SU-DHL-6 (cell line): Measurements from ENCODE around the gene FXYD3.
"Not testable (repeated sequence)": the region's sequence is repeated elsewhere in the genome, so short reads cannot be mapped to it uniquely, and the experiment has no call there.

Experiments
- H2AFZ ChIP-seq: fragments of 200-600 bp; sonication (generic); 2 replicates; pipeline ENCODE4 v1.6.1; 2014; ENCODE audit warnings: low read depth, mild to moderate bottlenecking, moderate library complexity, mixed read lengths, antibody characterized with exemption, low read length; ENCODE audit not compliant: severe bottlenecking
- H3F3A ChIP-seq: fragments of 200-600 bp; shearing (Covaris generic); 2 replicates; pipeline ENCODE4 v1.6.0; 2016; ENCODE audit warnings: antibody characterized with exemption, mild to moderate bottlenecking; ENCODE audit not compliant: insufficient read depth
- H3K27ac ChIP-seq: fragments of 200-600 bp; sonication (generic); 2 replicates; pipeline ENCODE4 v1.5.1; 2016; ENCODE audit warnings: low read depth, mild to moderate bottlenecking, low read length, moderate library complexity, mixed read lengths
- H3K27me3 ChIP-seq: fragments of 200-600 bp; sonication (generic), shearing (Covaris generic); 2 replicates; pipeline ENCODE4 v1.6.0; 2014; ENCODE audit warnings: mild to moderate bottlenecking, low read length
- H3K36me3 ChIP-seq: fragments of 200-600 bp; sonication (generic); 2 replicates; pipeline ENCODE4 v1.6.1; 2014; ENCODE audit warnings: mild to moderate bottlenecking, low read length, mixed read lengths
- H3K4me2 ChIP-seq: fragments of 300-600, 200-600 bp; shearing (Covaris generic), sonication (generic); 2 replicates; pipeline ENCODE4 v1.6.0; 2014; ENCODE audit warnings: low read length, low read depth, mild to moderate bottlenecking; ENCODE audit not compliant: poor library complexity, severe bottlenecking
- H3K4me3 ChIP-seq: fragments of 200-600 bp; sonication (generic); 2 replicates; pipeline ENCODE4 v1.5.1; 2014; ENCODE audit warnings: antibody characterized with exemption, low read length, mild to moderate bottlenecking, mixed read lengths; ENCODE audit not compliant: insufficient read depth, poor library complexity, severe bottlenecking
- H3K79me2 ChIP-seq: fragments of 200-600 bp; sonication (generic); 2 replicates; pipeline ENCODE4 v1.6.1; 2014; ENCODE audit warnings: mild to moderate bottlenecking, low read length, moderate library complexity; ENCODE audit not compliant: insufficient read depth
- H3K9ac ChIP-seq: fragments of 200-600 bp; sonication (generic); 2 replicates; pipeline ENCODE4 v1.7.0; 2014; ENCODE audit warnings: mild to moderate bottlenecking, low read length
- H3K9me2 ChIP-seq: fragments of 200-600 bp; sonication (generic); replicated peaks from 2 replicates; pipeline ENCODE4 v1.6.1; 2014; ENCODE audit warnings: low read length; ENCODE audit not compliant: insufficient read depth
- H3K9me3 ChIP-seq: fragments of 200-600 bp; sonication (generic); 2 replicates; pipeline ENCODE4 v1.6.1; 2014; ENCODE audit warnings: low read length, mixed read lengths; ENCODE audit not compliant: insufficient read depth
- H4K20me1 ChIP-seq: fragments of 200-600 bp; sonication (generic); 2 replicates; pipeline ENCODE4 v1.6.1; 2014; ENCODE audit warnings: low read depth, mild to moderate bottlenecking, antibody characterized with exemption, low read length, moderate library complexity, mixed read lengths
- CTCF ChIP-seq: fragments of 200-600 bp; sonication (generic); IDR thresholded peaks from one replicate; pipeline ENCODE4 v1.5.1; 2017; ENCODE audit warnings: antibody characterized with exemption, mild to moderate bottlenecking, low read length, moderate library complexity; ENCODE audit not compliant: insufficient read depth, poor library complexity, severe bottlenecking
- EZH2phosphoT487 ChIP-seq: fragments of 200-600 bp; sonication (generic), shearing (Covaris generic); conservative IDR thresholded peaks from 2 replicates; pipeline ENCODE4 v1.6.1; 2018; ENCODE audit warnings: mild to moderate bottlenecking, antibody characterized with exemption, low read length, moderate library complexity, mixed read lengths

FXYD3 gene

GRCh38 chr19:35126624-35126959 is 11.0 kb downstream of the FXYD3 start:
- H3K9me2 ChIP-seq = no peaks in the 10 kb centered on the region
- H3K27ac ChIP-seq = no peak overlapping the region
- no peak for TF ChIP-seq CTCF
- TF ChIP-seq EZH2phosphoT487 = no peak
- H2AFZ ChIP-seq = no peak overlapping the region
- H3K4me3 ChIP-seq = no peak overlapping the region
- no peak overlapping the region for H3K4me2 ChIP-seq
- H3K27me3 ChIP-seq = no peaks in the 10 kb centered on the region
- H3K9ac ChIP-seq = no peak overlapping the region
- H3K9me3 ChIP-seq = no peaks in the 10 kb centered on the region
- H4K20me1 ChIP-seq = no peaks in the 10 kb centered on the region
- no peaks in the 10 kb centered on the region for H3K79me2 ChIP-seq
- H3K36me3 ChIP-seq = no peaks in the 10 kb centered on the region
- H3F3A ChIP-seq = no peaks in the 10 kb centered on the region

- no peaks in the 10 kb centered on the region for H3K36me3 ChIP-seq
- no peak overlapping the region for H3K4me3 ChIP-seq
- H3K27ac ChIP-seq = no peak overlapping the region
- no peaks in the 10 kb centered on the region for H3K9me2 ChIP-seq
- H3K79me2 ChIP-seq = no peaks in the 10 kb centered on the region
- no peaks in the 10 kb centered on the region for H4K20me1 ChIP-seq
- H3K4me2 ChIP-seq = no peak overlapping the region
- H3F3A ChIP-seq = no peaks in the 10 kb centered on the region
- no peak for TF ChIP-seq EZH2phosphoT487
- TF ChIP-seq CTCF = no peak
- H2AFZ ChIP-seq = no peak overlapping the region
- H3K9ac ChIP-seq = no peak overlapping the region
- no peaks in the 10 kb centered on the region for H3K9me3 ChIP-seq
- H3K27me3 ChIP-seq = no peaks in the 10 kb centered on the region
Observed at GRCh38 chr19:35127871-35128270, 12.2 kb downstream of the FXYD3 start.

GRCh38 chr19:35128398-35129057 is 12.9 kb downstream of the FXYD3 start:
- Histone ChIP-seq H3K79me2 (no peaks in the 10 kb centered on the region), H3K9me3 (no peaks in the 10 kb centered on the region), H2AFZ (no peak overlapping the region), H3K36me3 (no peaks in the 10 kb centered on the region), H3K4me3 (no peak overlapping the region), H3K9ac (no peak overlapping the region), H3K27ac (no peak overlapping the region), H3K27me3 (no peaks in the 10 kb centered on the region), H3K9me2 (no peaks in the 10 kb centered on the region), H3K4me2 (no peak overlapping the region), H4K20me1 (no peaks in the 10 kb centered on the region), H3F3A (no peaks in the 10 kb centered on the region)
- TF ChIP-seq CTCF = no peak
- TF ChIP-seq EZH2phosphoT487 = no peak

- not testable (repeated sequence) for H3K27ac ChIP-seq, H3K9me2 ChIP-seq, H3K9ac ChIP-seq, H3K79me2 ChIP-seq, H4K20me1 ChIP-seq, H3K36me3 ChIP-seq, H3K4me3 ChIP-seq, H3K9me3 ChIP-seq, H3F3A ChIP-seq, H2AFZ ChIP-seq, H3K4me2 ChIP-seq, H3K27me3 ChIP-seq
Observed at GRCh38 chr19:35129724-35130274, 14.2 kb downstream of the FXYD3 start.
